DND-41 (cell line): ENCODE results near the gene WFS1.

Experiments
- ATAC-seq: fragments of 200-7000 bp; cut with Tn5 transposase; 3 replicates; pipeline ENCODE4 v1.9.1; 2021; ENCODE audit warnings: low read depth; ENCODE audit not compliant: insufficient read depth
- DNase-seq: peaks from one replicate; pipeline ENCODE4 v3.0.0-alpha.2; 2020
- H2AFZ ChIP-seq: 2 replicates; pipeline ENCODE4 v1.6.0; 2012; ENCODE audit warnings: low read depth, low read length
- H3K27ac ChIP-seq: 2 replicates; pipeline ENCODE4 v1.5.1; 2012; ENCODE audit warnings: low read length, inconsistent platforms
- H3K27me3 ChIP-seq: fragments of 200-600 bp; sonication (generic); 2 replicates; pipeline ENCODE4 v1.6.0; 2012; ENCODE audit warnings: low read length, mild to moderate bottlenecking, inconsistent platforms; ENCODE audit not compliant: insufficient read depth, poor library complexity
- H3K36me3 ChIP-seq: 2 replicates; pipeline ENCODE4 v1.5.1; 2012; ENCODE audit warnings: low read length, inconsistent platforms; ENCODE audit not compliant: insufficient read depth
- H3K4me1 ChIP-seq: 2 replicates; pipeline ENCODE4 v1.5.1; 2012; ENCODE audit warnings: mild to moderate bottlenecking, low read length; ENCODE audit not compliant: insufficient read depth
- H3K4me2 ChIP-seq: 2 replicates; pipeline ENCODE4 v1.6.0; 2012; ENCODE audit warnings: mild to moderate bottlenecking, moderate library complexity, low read length, inconsistent platforms; ENCODE audit not compliant: insufficient read depth
- H3K4me3 ChIP-seq, 2 experiments: fragments of 200-600 bp in 1 of 2; shearing (Covaris generic) in 1 of 2; 2 replicates each; pipeline ENCODE4 v1.5.1; 2012 to 2016; ENCODE audit warnings: inconsistent platforms in 2 of 2, low read length in 2 of 2, mild to moderate bottlenecking in 2 of 2, low read depth in 1 of 2, moderate library complexity in 1 of 2
- H3K79me2 ChIP-seq: 2 replicates; pipeline ENCODE4 v1.6.0; 2012; ENCODE audit warnings: low read length, inconsistent platforms; ENCODE audit not compliant: insufficient read depth
- H3K9ac ChIP-seq: 2 replicates; pipeline ENCODE4 v1.6.0; 2012; ENCODE audit warnings: low read depth, mild to moderate bottlenecking, inconsistent platforms, low read length, moderate library complexity
- H3K9me3 ChIP-seq: 2 replicates; pipeline ENCODE4 v1.5.1; 2012; ENCODE audit warnings: low read length, moderate library complexity, mild to moderate bottlenecking, inconsistent platforms; ENCODE audit not compliant: insufficient read depth, severe bottlenecking
- H4K20me1 ChIP-seq: 2 replicates; pipeline ENCODE4 v1.6.0; 2012; ENCODE audit warnings: low read length; ENCODE audit not compliant: insufficient read depth
- EZH2 ChIP-seq: IDR thresholded peaks from 3 replicates; pipeline ENCODE4 v1.6.1; 2012; ENCODE audit warnings: borderline replicate concordance, low read depth, mild to moderate bottlenecking, moderate library complexity, low read length, inconsistent platforms; ENCODE audit not compliant: severe bottlenecking
- TF ChIP-seq, protein P1 (sequence below): IDR thresholded peaks from 2 replicates; pipeline ENCODE4 v1.5.1; 2012; ENCODE audit warnings: borderline replicate concordance, low read length, moderate library complexity, mild to moderate bottlenecking; ENCODE audit not compliant: poor library complexity, severe bottlenecking; ENCODE audit errors: extremely low read depth

WFS1 gene

DNA sequence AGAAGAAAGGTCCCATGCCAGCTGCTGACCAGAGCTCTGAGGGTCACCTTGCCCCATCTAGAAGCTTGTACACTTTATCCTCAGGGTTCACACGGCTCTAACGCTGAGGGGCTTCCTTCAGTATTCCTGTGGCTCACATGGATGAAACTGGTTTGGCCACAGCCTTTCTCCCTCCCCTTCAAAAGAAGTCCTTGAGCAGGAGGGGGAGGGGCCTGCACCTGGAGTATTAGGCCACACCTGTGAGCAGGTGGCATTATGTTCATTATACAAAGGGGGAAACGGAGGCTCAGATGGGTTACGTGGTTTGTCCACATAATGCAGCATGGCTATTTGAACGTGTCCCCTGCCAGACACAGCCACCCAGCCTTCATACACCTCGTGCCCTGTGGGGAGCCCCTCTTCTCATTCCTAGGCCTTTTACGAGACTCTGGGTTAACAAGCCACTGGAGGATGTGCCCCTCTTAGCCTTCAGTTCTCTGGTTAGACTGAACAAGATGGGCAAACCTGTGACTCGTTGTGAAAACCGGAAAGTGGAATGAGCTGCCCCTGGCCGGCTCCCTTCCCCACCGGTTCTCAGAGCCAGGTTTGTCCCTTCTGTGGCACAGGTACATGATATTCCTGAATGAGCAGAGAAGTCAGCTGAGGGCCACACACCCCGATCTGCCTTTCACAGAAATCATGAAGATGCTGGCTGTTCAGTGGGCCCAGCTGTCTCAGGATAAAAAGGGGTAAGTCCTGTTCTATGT, 42.1 kb upstream of the WFS1 start:
- Histone ChIP-seq H3K79me2 (no peaks in the 10 kb centered on the region), H3K27me3 (no peaks in the 10 kb centered on the region), H3K4me3 (no peak overlapping the region), H3K4me2 (no peak overlapping the region), H3K9ac (no peak overlapping the region), H4K20me1 (peaks cover 13% of the 10 kb centered on the region), H3K36me3 (no peaks in the 10 kb centered on the region), H3K4me1 (no peaks in the 10 kb centered on the region), H2AFZ (no peak overlapping the region), H3K9me3 (no peaks in the 10 kb centered on the region), H3K27ac (no peak overlapping the region)
- ATAC-seq, result no peak
- TF ChIP-seq, protein P1, sequence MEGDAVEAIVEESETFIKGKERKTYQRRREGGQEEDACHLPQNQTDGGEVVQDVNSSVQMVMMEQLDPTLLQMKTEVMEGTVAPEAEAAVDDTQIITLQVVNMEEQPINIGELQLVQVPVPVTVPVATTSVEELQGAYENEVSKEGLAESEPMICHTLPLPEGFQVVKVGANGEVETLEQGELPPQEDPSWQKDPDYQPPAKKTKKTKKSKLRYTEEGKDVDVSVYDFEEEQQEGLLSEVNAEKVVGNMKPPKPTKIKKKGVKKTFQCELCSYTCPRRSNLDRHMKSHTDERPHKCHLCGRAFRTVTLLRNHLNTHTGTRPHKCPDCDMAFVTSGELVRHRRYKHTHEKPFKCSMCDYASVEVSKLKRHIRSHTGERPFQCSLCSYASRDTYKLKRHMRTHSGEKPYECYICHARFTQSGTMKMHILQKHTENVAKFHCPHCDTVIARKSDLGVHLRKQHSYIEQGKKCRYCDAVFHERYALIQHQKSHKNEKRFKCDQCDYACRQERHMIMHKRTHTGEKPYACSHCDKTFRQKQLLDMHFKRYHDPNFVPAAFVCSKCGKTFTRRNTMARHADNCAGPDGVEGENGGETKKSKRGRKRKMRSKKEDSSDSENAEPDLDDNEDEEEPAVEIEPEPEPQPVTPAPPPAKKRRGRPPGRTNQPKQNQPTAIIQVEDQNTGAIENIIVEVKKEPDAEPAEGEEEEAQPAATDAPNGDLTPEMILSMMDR, result no peak
- TF ChIP-seq EZH2, result no peak
- no peak for DNase-seq

GRCh38 chr4:6228158-6229067, 41.2 kb upstream of the WFS1 start:
- no peaks in the 10 kb centered on the region for H3K4me1 ChIP-seq
- no peak overlapping the region for H3K9ac ChIP-seq
- peaks cover 13% of the 10 kb centered on the region for H4K20me1 ChIP-seq
- H3K36me3 ChIP-seq, result no peaks in the 10 kb centered on the region
- no peak overlapping the region for H2AFZ ChIP-seq
- no peaks in the 10 kb centered on the region for H3K9me3 ChIP-seq
- H3K79me2 ChIP-seq, result no peaks in the 10 kb centered on the region
- no peak overlapping the region for H3K4me2 ChIP-seq
- H3K27me3 ChIP-seq, result no peaks in the 10 kb centered on the region
- DNase-seq, result no peak
- no peak for TF ChIP-seq EZH2
- TF ChIP-seq, protein P1, result no peak
- H3K27ac ChIP-seq, result no peak overlapping the region
- H3K4me3 ChIP-seq, result no peak overlapping the region
- no peak for ATAC-seq

DNA sequence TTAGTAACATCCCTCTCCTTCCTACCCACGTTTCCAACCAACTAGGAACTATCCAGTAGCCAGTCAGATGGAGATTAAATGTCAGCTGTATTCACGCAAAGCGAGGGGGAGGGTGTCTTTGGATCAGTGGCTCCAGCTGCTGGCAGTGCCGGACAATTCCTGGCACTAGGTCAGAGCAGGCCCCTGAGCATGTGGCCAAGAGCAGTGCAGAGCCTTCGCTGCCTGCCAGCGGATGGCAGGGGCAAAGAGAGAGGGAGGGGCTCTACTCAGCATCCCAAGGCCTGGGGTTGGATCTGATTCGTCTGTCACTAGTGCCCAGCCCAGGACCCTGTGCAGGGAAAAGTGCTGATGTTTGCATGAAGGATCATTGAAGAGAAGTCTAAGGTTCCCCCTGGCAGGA, 40.6 kb upstream of the WFS1 start:
- no peak overlapping the region for H2AFZ ChIP-seq
- no peak overlapping the region for H3K9ac ChIP-seq
- no peak overlapping the region for H3K4me3 ChIP-seq
- DNase-seq (no peak), ATAC-seq (no peak)
- TF ChIP-seq EZH2, result no peak
- TF ChIP-seq, protein P1, result no peak
- H3K4me1 ChIP-seq, result no peaks in the 10 kb centered on the region
- no peak overlapping the region for H3K4me2 ChIP-seq
- H3K27me3 ChIP-seq, result no peaks in the 10 kb centered on the region
- peaks cover 13% of the 10 kb centered on the region for H4K20me1 ChIP-seq
- H3K27ac ChIP-seq, result no peak overlapping the region
- no peaks in the 10 kb centered on the region for H3K79me2 ChIP-seq
- no peaks in the 10 kb centered on the region for H3K9me3 ChIP-seq
- no peaks in the 10 kb centered on the region for H3K36me3 ChIP-seq
